Bronchial epithelial cell (primary cell): ENCODE results near the gene GPR156. TPM values are rescaled to one million over a fixed set of nuclear protein-coding genes. Genes with fewer than 3 reads are reported as not detected.

Source experiments
- DNase-seq: peaks from one replicate; pipeline ENCODE4 v3.0.0-alpha.2; 2010; ENCODE audit warnings: low read depth
- FAIRE-seq: peaks from 2 replicates; lab custom pipeline; 2011; peaks lifted over from hg19 to GRCh38; lab: Jason Lieb, UNC
- H3K27me3 ChIP-seq: 2 replicates; pipeline ENCODE4 v1.5.1; 2011; ENCODE audit warnings: low read length; ENCODE audit not compliant: control insufficient read depth, insufficient read depth
- H3K36me3 ChIP-seq: 2 replicates; pipeline ENCODE4 v1.5.1; 2011; ENCODE audit warnings: low read length; ENCODE audit not compliant: control insufficient read depth, insufficient read depth
- H3K4me3 ChIP-seq: 2 replicates; pipeline ENCODE4 v1.5.1; 2011; ENCODE audit warnings: mild to moderate bottlenecking, low read depth, low read length, control low read depth
- total RNA-seq: library from RNA; depleted of rRNA; stranded (reverse); fragments of >200 nt; gene quantifications from 2 replicates; pipeline ENCODE4 v1.2.1, GENCODE V29; 2014
- TF ChIP-seq, protein P1 (sequence below): IDR thresholded peaks from 2 replicates; pipeline ENCODE4 v1.5.1; 2011; ENCODE audit warnings: mild to moderate bottlenecking, moderate library complexity, low read length, control low read depth, inconsistent platforms; ENCODE audit not compliant: insufficient read depth, severe bottlenecking

Gene GPR156
- total RNA-seq, 1 donor from 2014 or later, result under 0.01 TPM

DNA sequence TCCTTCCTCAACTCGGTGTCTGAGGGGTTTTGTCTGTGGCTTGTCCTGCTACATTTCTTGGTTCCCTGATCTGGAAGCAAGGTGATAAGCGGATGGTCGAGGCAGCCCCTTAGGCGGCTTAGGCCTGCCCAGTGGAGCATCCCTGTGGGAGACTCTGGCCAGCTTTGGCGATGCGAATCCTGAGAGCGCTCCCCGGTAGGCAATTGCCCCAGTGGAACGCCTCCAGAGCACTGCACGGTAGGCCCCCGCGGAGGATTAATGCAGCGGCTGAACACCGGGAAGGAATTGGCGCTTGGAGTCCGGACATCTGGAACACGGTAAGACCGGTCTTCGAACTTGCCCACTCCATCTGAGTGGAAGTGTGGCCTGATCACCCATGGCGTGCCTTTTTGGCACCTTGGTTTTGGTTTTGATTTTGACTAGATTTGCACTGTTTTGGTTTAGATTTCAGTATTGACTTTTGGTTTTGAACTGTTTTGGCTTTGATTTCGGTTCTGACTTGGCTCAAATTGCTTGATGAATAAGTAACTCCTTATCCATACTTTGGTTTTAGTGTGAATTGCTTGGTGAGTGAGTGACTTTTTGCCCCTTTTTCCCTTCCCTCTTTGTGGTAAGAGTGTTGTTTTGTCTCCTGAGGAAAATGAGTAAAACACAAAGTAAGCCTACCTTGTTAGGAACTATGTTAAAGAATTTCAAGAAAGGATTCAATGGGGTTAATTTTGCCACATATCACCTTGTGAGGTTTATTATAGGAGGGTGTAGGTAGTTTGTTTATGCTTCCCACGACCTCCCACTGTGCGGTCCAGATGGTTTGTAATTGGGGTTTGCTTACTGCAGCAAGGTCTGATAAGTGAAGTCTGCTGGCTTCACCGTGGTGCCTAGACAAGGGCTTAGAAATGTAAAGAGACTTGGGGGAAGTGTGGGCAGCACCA lies 27.1 kb upstream of the GPR156 start:
- H3K27me3 ChIP-seq, result no peaks in the 10 kb centered on the region
- no peaks in the 10 kb centered on the region for H3K36me3 ChIP-seq
- no peak for FAIRE-seq
- TF ChIP-seq, protein P1, sequence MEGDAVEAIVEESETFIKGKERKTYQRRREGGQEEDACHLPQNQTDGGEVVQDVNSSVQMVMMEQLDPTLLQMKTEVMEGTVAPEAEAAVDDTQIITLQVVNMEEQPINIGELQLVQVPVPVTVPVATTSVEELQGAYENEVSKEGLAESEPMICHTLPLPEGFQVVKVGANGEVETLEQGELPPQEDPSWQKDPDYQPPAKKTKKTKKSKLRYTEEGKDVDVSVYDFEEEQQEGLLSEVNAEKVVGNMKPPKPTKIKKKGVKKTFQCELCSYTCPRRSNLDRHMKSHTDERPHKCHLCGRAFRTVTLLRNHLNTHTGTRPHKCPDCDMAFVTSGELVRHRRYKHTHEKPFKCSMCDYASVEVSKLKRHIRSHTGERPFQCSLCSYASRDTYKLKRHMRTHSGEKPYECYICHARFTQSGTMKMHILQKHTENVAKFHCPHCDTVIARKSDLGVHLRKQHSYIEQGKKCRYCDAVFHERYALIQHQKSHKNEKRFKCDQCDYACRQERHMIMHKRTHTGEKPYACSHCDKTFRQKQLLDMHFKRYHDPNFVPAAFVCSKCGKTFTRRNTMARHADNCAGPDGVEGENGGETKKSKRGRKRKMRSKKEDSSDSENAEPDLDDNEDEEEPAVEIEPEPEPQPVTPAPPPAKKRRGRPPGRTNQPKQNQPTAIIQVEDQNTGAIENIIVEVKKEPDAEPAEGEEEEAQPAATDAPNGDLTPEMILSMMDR, result no peak
- no peak overlapping the region for H3K4me3 ChIP-seq
- no peak for DNase-seq

DNA sequence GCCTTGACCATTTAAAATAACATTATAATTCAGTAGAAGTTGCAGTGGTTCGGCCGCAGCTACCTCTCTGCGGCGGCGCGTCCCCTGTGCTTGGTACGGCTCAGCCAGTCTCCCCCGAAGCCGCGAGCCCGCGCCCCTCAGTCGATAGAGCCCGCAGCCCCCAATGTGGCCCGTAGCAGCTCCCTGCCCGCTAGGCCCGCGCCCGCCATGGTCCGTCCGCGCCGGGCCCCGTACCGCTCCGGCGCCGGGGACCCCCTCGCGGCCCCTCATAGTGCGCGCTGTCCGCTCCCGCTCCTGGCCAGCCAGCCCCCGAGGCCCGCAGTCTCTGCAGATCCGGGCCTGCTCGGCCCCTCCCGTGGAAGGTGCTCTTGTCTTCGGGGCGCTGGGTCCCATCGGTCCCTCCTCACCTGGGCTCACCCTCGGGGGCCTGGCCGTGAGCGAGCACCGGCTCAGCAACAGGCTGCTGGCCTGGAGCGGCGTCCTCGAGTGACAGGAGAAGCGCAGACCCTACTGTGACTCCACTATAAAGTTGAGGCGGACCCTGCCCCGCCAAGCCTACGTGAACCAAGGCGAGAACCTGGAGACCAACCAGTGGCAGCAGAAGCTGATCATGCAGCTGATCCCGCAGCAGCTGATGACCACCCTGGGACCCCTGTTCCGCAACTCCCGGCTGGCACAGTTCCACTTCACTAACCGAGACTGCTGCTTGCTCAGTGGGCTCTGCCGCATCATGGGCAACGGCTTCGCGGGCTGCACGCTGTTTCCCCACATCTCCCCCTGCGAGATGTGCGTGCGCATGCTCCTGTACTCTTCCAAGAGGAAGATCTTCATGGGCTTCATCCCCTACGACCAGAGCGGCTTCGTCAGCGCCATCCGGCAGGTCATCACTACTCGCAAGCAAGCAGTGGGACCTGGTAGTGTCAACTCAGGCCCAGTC lies 21.8 kb upstream of the GPR156 start:
- no peak for DNase-seq
- TF ChIP-seq, protein P1, result no peak
- H3K27me3 ChIP-seq, result no peaks in the 10 kb centered on the region
- no peaks in the 10 kb centered on the region for H3K36me3 ChIP-seq
- no peak overlapping the region for H3K4me3 ChIP-seq
- FAIRE-seq, result no peak

DNA sequence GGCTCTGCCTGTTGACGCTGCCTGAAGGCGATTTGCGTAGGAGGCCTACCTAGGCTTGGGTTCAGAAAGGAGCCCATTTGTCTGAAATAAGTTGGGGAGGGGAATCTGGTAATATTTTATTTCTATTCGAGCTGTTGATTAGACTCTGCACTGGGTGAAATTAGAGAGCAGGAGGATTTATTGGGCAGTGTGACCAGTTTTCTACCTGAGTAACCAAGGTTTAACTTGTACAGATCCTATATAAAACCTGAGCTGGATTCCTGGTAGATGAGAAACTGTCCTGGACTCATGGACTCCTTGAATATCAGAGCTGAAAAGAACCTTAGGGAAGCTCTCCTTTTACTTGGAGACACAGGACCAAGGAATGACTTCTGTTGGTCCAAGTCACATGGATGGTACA lies 19.6 kb upstream of the GPR156 start:
- Histone ChIP-seq H3K4me3 (no peak overlapping the region), H3K27me3 (no peaks in the 10 kb centered on the region), H3K36me3 (no peaks in the 10 kb centered on the region)
- TF ChIP-seq, protein P1, result no peak
- no peak for FAIRE-seq
- no peak for DNase-seq

DNA sequence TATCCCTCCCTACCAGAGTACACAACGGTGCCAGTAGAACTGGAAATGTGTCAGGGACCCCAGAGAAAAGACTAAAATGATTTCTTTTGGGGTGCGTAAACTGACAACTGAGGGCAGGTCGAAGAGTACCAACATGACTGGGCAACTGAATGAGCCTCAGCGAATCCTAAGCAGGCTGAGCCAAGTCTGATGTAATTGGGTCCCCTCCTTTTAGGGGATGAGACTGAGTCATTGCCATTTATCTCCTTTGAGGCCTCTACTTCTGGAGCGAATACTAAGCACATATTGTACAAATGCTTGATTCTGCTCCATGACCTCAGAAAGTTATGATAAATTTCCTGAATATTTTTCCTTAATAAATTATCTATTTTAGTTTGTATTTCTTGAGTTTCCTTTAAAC lies 17.3 kb upstream of the GPR156 start:
- FAIRE-seq (no peak), DNase-seq (no peak)
- no peaks in the 10 kb centered on the region for H3K36me3 ChIP-seq
- TF ChIP-seq, protein P1, result no peak
- H3K4me3 ChIP-seq, result no peak overlapping the region
- H3K27me3 ChIP-seq, result no peaks in the 10 kb centered on the region

DNA sequence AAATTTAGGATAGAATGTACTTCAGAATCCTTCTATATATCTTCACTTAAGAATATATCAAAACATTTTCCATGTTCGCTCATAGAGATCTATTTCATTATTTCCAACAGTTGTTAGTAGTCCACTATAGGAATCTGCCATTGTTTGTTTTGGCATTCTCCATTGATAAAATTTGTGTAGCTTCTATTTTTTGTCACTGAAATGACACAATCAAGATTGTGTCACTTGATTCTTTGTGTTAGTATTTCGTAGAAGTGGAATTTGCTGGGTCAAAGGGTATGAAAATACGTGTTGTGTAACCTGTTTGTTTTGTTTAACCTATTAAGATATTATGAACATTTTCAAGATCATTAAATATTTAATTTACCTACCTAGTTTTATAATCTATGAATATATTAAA lies 15.9 kb upstream of the GPR156 start:
- TF ChIP-seq, protein P1, result no peak
- FAIRE-seq (no peak), DNase-seq (no peak)
- no peak overlapping the region for H3K4me3 ChIP-seq
- no peaks in the 10 kb centered on the region for H3K27me3 ChIP-seq
- H3K36me3 ChIP-seq, result no peaks in the 10 kb centered on the region
